ENCODE measurements around the gene MAGI2.
"Not testable (repeated sequence)": the region's sequence is repeated elsewhere in the genome, so short reads cannot be mapped to it uniquely, and the experiment has no call there.

The MAGI2 gene

GRCh38 chr7:78510580-78511188 lies 942.8 kb downstream of the MAGI2 start:
- Histone ChIP-seq H3K36me3 (ENCODE audit: control insufficient read depth in 1 of 2, insufficient read depth in 2 of 2, low read depth in 1 of 2, low read length in 2 of 2) (no peaks in the 10 kb centered on the region), H3K23ac (ENCODE audit: low read length in 2 of 2) (no peak overlapping the region), H2BK15ac (ENCODE audit: low read depth, poor library complexity, severe bottlenecking) (no peak overlapping the region), H2BK120ac (ENCODE audit: low read depth, low read length) (no peak overlapping the region), H3K4ac (ENCODE audit: low read depth in 1 of 2, low read length in 2 of 2) (no peak overlapping the region), H3K79me1 (replicated peaks; ENCODE audit: low read length, poor library complexity, severe bottlenecking) (no peaks in the 10 kb centered on the region), H4K91ac (ENCODE audit: low read length) (no peak overlapping the region), H2BK5ac (ENCODE audit: low read depth, low read length, poor library complexity, severe bottlenecking) (no peak overlapping the region), H2AK5ac (ENCODE audit: low read length, severe bottlenecking) (no peak overlapping the region), H3K18ac (ENCODE audit: low read depth in 1 of 2, low read length in 2 of 2) (no peak overlapping the region), H3K4me2 (ENCODE audit: low read length, poor library complexity, severe bottlenecking) (no peak overlapping the region), H4K8ac (ENCODE audit: low read length) (no peak overlapping the region), H2BK12ac (ENCODE audit: low read length in 2 of 2) (no peak overlapping the region), H3K14ac (ENCODE audit: low read length in 2 of 2) (no peak overlapping the region), H3K4me1 (ENCODE audit: control insufficient read depth, insufficient read depth, low read depth, low read length) (no peaks in the 10 kb centered on the region), H3K4me3 (ENCODE audit: insufficient read depth in 1 of 2, low read depth in 1 of 2, low read length in 2 of 2) (no peak overlapping the region), H3K27me3 (ENCODE audit: control insufficient read depth in 1 of 2, insufficient read depth in 1 of 2, low read length in 2 of 2) (no peaks in the 10 kb centered on the region), H3K27ac (ENCODE audit: low read length, poor library complexity, severe bottlenecking) (no peak overlapping the region), H3K9me3 (ENCODE audit: control insufficient read depth, low read length) (no peaks in the 10 kb centered on the region), H2AFZ (ENCODE audit: low read depth, low read length) (no peak overlapping the region), H3K9ac (ENCODE audit: low read length) (no peak overlapping the region)
- DNase-seq, result peak; percentile 46
- 7% methylated on average over 2 of the region's 2 CpGs for WGBS

GRCh38 chr7:78503301-78503700 lies 950.2 kb downstream of the MAGI2 start:
- not testable (repeated sequence) for H2BK120ac ChIP-seq (ENCODE audit: low read depth, low read length); H2BK5ac ChIP-seq (ENCODE audit: low read depth, low read length, poor library complexity, severe bottlenecking); H3K4me3 ChIP-seq (ENCODE audit: insufficient read depth in 1 of 2, low read depth in 1 of 2, low read length in 2 of 2); H3K27ac ChIP-seq (ENCODE audit: low read length, poor library complexity, severe bottlenecking); H4K91ac ChIP-seq (ENCODE audit: low read length); H3K23ac ChIP-seq (ENCODE audit: low read length in 2 of 2); H3K4me1 ChIP-seq (ENCODE audit: control insufficient read depth, insufficient read depth, low read depth, low read length); H3K36me3 ChIP-seq (ENCODE audit: control insufficient read depth in 1 of 2, insufficient read depth in 2 of 2, low read depth in 1 of 2, low read length in 2 of 2); H3K27me3 ChIP-seq (ENCODE audit: control insufficient read depth in 1 of 2, insufficient read depth in 1 of 2, low read length in 2 of 2); H3K4me2 ChIP-seq (ENCODE audit: low read length, poor library complexity, severe bottlenecking); H3K4ac ChIP-seq (ENCODE audit: low read depth in 1 of 2, low read length in 2 of 2); H3K79me1 ChIP-seq (replicated peaks; ENCODE audit: low read length, poor library complexity, severe bottlenecking); DNase-seq; H2BK15ac ChIP-seq (ENCODE audit: low read depth, poor library complexity, severe bottlenecking); H3K14ac ChIP-seq (ENCODE audit: low read length in 2 of 2); H2AK5ac ChIP-seq (ENCODE audit: low read length, severe bottlenecking); H4K8ac ChIP-seq (ENCODE audit: low read length); H3K9me3 ChIP-seq (ENCODE audit: control insufficient read depth, low read length); H2AFZ ChIP-seq (ENCODE audit: low read depth, low read length); H3K9ac ChIP-seq (ENCODE audit: low read length); H2BK12ac ChIP-seq (ENCODE audit: low read length in 2 of 2); H3K18ac ChIP-seq (ENCODE audit: low read depth in 1 of 2, low read length in 2 of 2)
- 100% methylated on average over 1 of the region's 2 CpGs for WGBS

- WGBS, result no CpG with 5 or more reads among the region's 2 CpGs
Measured at GRCh38 chr7:78501064-78501463, 952.4 kb downstream of the MAGI2 start.

GRCh38 chr7:78499971-78500370 lies 953.5 kb downstream of the MAGI2 start:
- no peak overlapping the region for H3K23ac ChIP-seq (ENCODE audit: low read length in 2 of 2)
- H3K9ac ChIP-seq (ENCODE audit: low read length), result no peak overlapping the region
- H3K4me2 ChIP-seq (ENCODE audit: low read length, poor library complexity, severe bottlenecking), result no peak overlapping the region
- H2BK12ac ChIP-seq (ENCODE audit: low read length in 2 of 2), result no peak overlapping the region
- H4K91ac ChIP-seq (ENCODE audit: low read length), result no peak overlapping the region
- no peak overlapping the region for H3K4me3 ChIP-seq (ENCODE audit: insufficient read depth in 1 of 2, low read depth in 1 of 2, low read length in 2 of 2)
- no peak overlapping the region for H4K8ac ChIP-seq (ENCODE audit: low read length)
- no peaks in the 10 kb centered on the region for H3K4me1 ChIP-seq (ENCODE audit: control insufficient read depth, insufficient read depth, low read depth, low read length)
- no peak overlapping the region for H3K18ac ChIP-seq (ENCODE audit: low read depth in 1 of 2, low read length in 2 of 2)
- no peak overlapping the region for H2AK5ac ChIP-seq (ENCODE audit: low read length, severe bottlenecking)
- no peaks in the 10 kb centered on the region for H3K79me1 ChIP-seq (replicated peaks; ENCODE audit: low read length, poor library complexity, severe bottlenecking)
- DNase-seq, result no peak
- H3K9me3 ChIP-seq (ENCODE audit: control insufficient read depth, low read length), result no peaks in the 10 kb centered on the region
- WGBS, result no CpG with 5 or more reads among the region's 2 CpGs
- no peak overlapping the region for H3K4ac ChIP-seq (ENCODE audit: low read depth in 1 of 2, low read length in 2 of 2)
- no peaks in the 10 kb centered on the region for H3K36me3 ChIP-seq (ENCODE audit: control insufficient read depth in 1 of 2, insufficient read depth in 2 of 2, low read depth in 1 of 2, low read length in 2 of 2)
- H3K27ac ChIP-seq (ENCODE audit: low read length, poor library complexity, severe bottlenecking), result no peak overlapping the region
- no peak overlapping the region for H2BK120ac ChIP-seq (ENCODE audit: low read depth, low read length)
- no peak overlapping the region for H2AFZ ChIP-seq (ENCODE audit: low read depth, low read length)
- H3K14ac ChIP-seq (ENCODE audit: low read length in 2 of 2), result no peak overlapping the region
- no peak overlapping the region for H2BK15ac ChIP-seq (ENCODE audit: low read depth, poor library complexity, severe bottlenecking)
- no peaks in the 10 kb centered on the region for H3K27me3 ChIP-seq (ENCODE audit: control insufficient read depth in 1 of 2, insufficient read depth in 1 of 2, low read length in 2 of 2)
- no peak overlapping the region for H2BK5ac ChIP-seq (ENCODE audit: low read depth, low read length, poor library complexity, severe bottlenecking)

More at GRCh38 chr7:78501064-78501463, 952.4 kb downstream of the MAGI2 start:
- H3K23ac ChIP-seq (ENCODE audit: low read length in 2 of 2), result peak overlapping the region in 1 of 2 experiments; percentile 69
- H3K36me3 ChIP-seq (ENCODE audit: control insufficient read depth in 1 of 2, insufficient read depth in 2 of 2, low read depth in 1 of 2, low read length in 2 of 2), result no peaks in the 10 kb centered on the region
- H2AK5ac ChIP-seq (ENCODE audit: low read length, severe bottlenecking), result no peak overlapping the region
- H2BK120ac ChIP-seq (ENCODE audit: low read depth, low read length), result no peak overlapping the region
- no peaks in the 10 kb centered on the region for H3K9me3 ChIP-seq (ENCODE audit: control insufficient read depth, low read length)
- H3K4ac ChIP-seq (ENCODE audit: low read depth in 1 of 2, low read length in 2 of 2), result no peak overlapping the region
- H4K8ac ChIP-seq (ENCODE audit: low read length), result no peak overlapping the region
- no peak for DNase-seq
- H3K4me3 ChIP-seq (ENCODE audit: insufficient read depth in 1 of 2, low read depth in 1 of 2, low read length in 2 of 2), result no peak overlapping the region
- no peaks in the 10 kb centered on the region for H3K4me1 ChIP-seq (ENCODE audit: control insufficient read depth, insufficient read depth, low read depth, low read length)
- H2BK12ac ChIP-seq (ENCODE audit: low read length in 2 of 2), result no peak overlapping the region
- H3K27ac ChIP-seq (ENCODE audit: low read length, poor library complexity, severe bottlenecking), result no peak overlapping the region
- H4K91ac ChIP-seq (ENCODE audit: low read length), result no peak overlapping the region
- no peak overlapping the region for H2BK15ac ChIP-seq (ENCODE audit: low read depth, poor library complexity, severe bottlenecking)
- no peak overlapping the region for H3K14ac ChIP-seq (ENCODE audit: low read length in 2 of 2)
- H2BK5ac ChIP-seq (ENCODE audit: low read depth, low read length, poor library complexity, severe bottlenecking), result no peak overlapping the region
- no peaks in the 10 kb centered on the region for H3K79me1 ChIP-seq (replicated peaks; ENCODE audit: low read length, poor library complexity, severe bottlenecking)
- H3K27me3 ChIP-seq (ENCODE audit: control insufficient read depth in 1 of 2, insufficient read depth in 1 of 2, low read length in 2 of 2), result no peaks in the 10 kb centered on the region
- H2AFZ ChIP-seq (ENCODE audit: low read depth, low read length), result no peak overlapping the region
- no peak overlapping the region for H3K18ac ChIP-seq (ENCODE audit: low read depth in 1 of 2, low read length in 2 of 2)
- no peak overlapping the region for H3K9ac ChIP-seq (ENCODE audit: low read length)
- no peak overlapping the region for H3K4me2 ChIP-seq (ENCODE audit: low read length, poor library complexity, severe bottlenecking)
